Astrocyte (in vitro differentiated cells and primary cell): ENCODE results near the gene MYO16. TPM values are rescaled to one million over a fixed set of nuclear protein-coding genes. Genes with fewer than 3 reads are reported as not detected.

Source experiments
- DNase-seq: peaks from one replicate; pipeline ENCODE4 v3.0.0-alpha.2; 2010; ENCODE audit warnings: low read depth
- FAIRE-seq: peaks from 2 replicates; lab custom pipeline; 2011; peaks lifted over from hg19 to GRCh38; lab: Jason Lieb, UNC
- H2AFZ ChIP-seq: 2 replicates; pipeline ENCODE4 v1.6.0; 2012; ENCODE audit warnings: low read depth, low read length, inconsistent platforms
- H3K27ac ChIP-seq: 2 replicates; pipeline ENCODE4 v1.5.1; 2011; ENCODE audit warnings: low read depth, low read length, inconsistent platforms
- H3K27me3 ChIP-seq: 2 replicates; pipeline ENCODE4 v1.6.0; 2011; ENCODE audit warnings: low read length, inconsistent platforms; ENCODE audit not compliant: insufficient read depth
- H3K36me3 ChIP-seq: 2 replicates; pipeline ENCODE4 v1.5.1; 2011; ENCODE audit warnings: low read length, inconsistent platforms; ENCODE audit not compliant: insufficient read depth
- H3K4me1 ChIP-seq: 2 replicates; pipeline ENCODE4 v1.5.1; 2011; ENCODE audit warnings: low read length, inconsistent platforms; ENCODE audit not compliant: insufficient read depth
- H3K4me2 ChIP-seq: 2 replicates; pipeline ENCODE4 v1.6.0; 2012; ENCODE audit warnings: low read length, inconsistent platforms
- H3K4me3 ChIP-seq: 2 replicates; pipeline ENCODE4 v1.5.1; 2011; ENCODE audit warnings: low read depth, mild to moderate bottlenecking, low read length, inconsistent platforms; ENCODE audit not compliant: insufficient read depth
- H3K79me2 ChIP-seq: 2 replicates; pipeline ENCODE4 v1.6.0; 2012; ENCODE audit warnings: mild to moderate bottlenecking, low read length, inconsistent platforms; ENCODE audit not compliant: insufficient read depth
- H3K9ac ChIP-seq: 2 replicates; pipeline ENCODE4 v1.6.0; 2012; ENCODE audit warnings: mild to moderate bottlenecking, low read length, inconsistent platforms
- H3K9me3 ChIP-seq: 2 replicates; pipeline ENCODE4 v1.5.1; 2012; ENCODE audit warnings: low read depth, mild to moderate bottlenecking, low read length, inconsistent platforms; ENCODE audit not compliant: insufficient read depth
- H4K20me1 ChIP-seq: 2 replicates; pipeline ENCODE4 v1.6.0; 2012; ENCODE audit warnings: low read length, inconsistent platforms; ENCODE audit not compliant: insufficient read depth
- H3K27ac Mint-ChIP-seq: one replicate; pipeline ENCODE4 v1.8.0; 2021; ENCODE audit warnings: mild to moderate bottlenecking, mixed read lengths; ENCODE audit not compliant: unreplicated experiment
- H3K27me3 Mint-ChIP-seq: one replicate; pipeline ENCODE4 v1.8.0; 2021; ENCODE audit warnings: low read depth, mixed read lengths; ENCODE audit not compliant: unreplicated experiment
- H3K36me3 Mint-ChIP-seq: one replicate; pipeline ENCODE4 v1.8.0; 2021; ENCODE audit warnings: low read depth, mixed read lengths; ENCODE audit not compliant: unreplicated experiment
- H3K4me1 Mint-ChIP-seq: one replicate; pipeline ENCODE4 v1.8.0; 2021; ENCODE audit warnings: low read depth, mixed read lengths; ENCODE audit not compliant: unreplicated experiment
- H3K4me3 Mint-ChIP-seq: one replicate; pipeline ENCODE4 v1.8.0; 2021; ENCODE audit warnings: mild to moderate bottlenecking, moderate library complexity, mixed read lengths; ENCODE audit not compliant: unreplicated experiment
- H3K9me3 Mint-ChIP-seq: one replicate; pipeline ENCODE4 v1.8.0; 2021; ENCODE audit warnings: mild to moderate bottlenecking, mixed read lengths; ENCODE audit not compliant: unreplicated experiment
- CTCF ChIP-seq: IDR thresholded peaks from 2 replicates; pipeline ENCODE4 v1.5.1; 2011; ENCODE audit warnings: low read depth, mild to moderate bottlenecking, inconsistent platforms, low read length, moderate library complexity; ENCODE audit not compliant: insufficient read depth
- EZH2 ChIP-seq: IDR thresholded peaks from 2 replicates; pipeline ENCODE4 v1.6.1; 2012; ENCODE audit warnings: mild to moderate bottlenecking, low read length, inconsistent platforms; ENCODE audit not compliant: insufficient read depth
- total RNA-seq: library from RNA; stranded (reverse); gene quantifications from 2 replicates; pipeline ENCODE4 v1.2.1, GENCODE V29; 2021

MYO16 gene
- total RNA-seq, 1 donor from 2014 or later = 0.14 TPM

- Mint-ChIP-seq H3K27me3 (peaks cover 2% of the 10 kb centered on the region), H3K9me3 (no peaks in the 10 kb centered on the region), H3K4me3 (no peak overlapping the region), H3K36me3 (no peaks in the 10 kb centered on the region), H3K27ac (no peak overlapping the region), H3K4me1 (peaks cover 5% of the 10 kb centered on the region)
- Histone ChIP-seq H3K79me2 (no peaks in the 10 kb centered on the region), H3K9ac (no peak overlapping the region), H3K27me3 (no peaks in the 10 kb centered on the region), H3K9me3 (no peaks in the 10 kb centered on the region), H2AFZ (no peak overlapping the region), H3K4me2 (no peak overlapping the region), H3K27ac (no peak overlapping the region), H3K36me3 (no peaks in the 10 kb centered on the region), H4K20me1 (no peaks in the 10 kb centered on the region), H3K4me3 (no peak overlapping the region), H3K4me1 (no peaks in the 10 kb centered on the region)
- FAIRE-seq = no peak
- DNase-seq = no peak
- TF ChIP-seq CTCF = no peak
- no peak for TF ChIP-seq EZH2
These were observed 221.3 kb downstream of the MYO16 start for GRCh38 chr13:108850691-108851090.

GRCh38 chr13:108851660-108852059 is 222.2 kb downstream of the MYO16 start:
- Histone ChIP-seq H3K27me3 (no peaks in the 10 kb centered on the region), H3K36me3 (no peaks in the 10 kb centered on the region), H3K4me1 (no peaks in the 10 kb centered on the region), H3K9me3 (no peaks in the 10 kb centered on the region), H3K9ac (no peak overlapping the region), H3K79me2 (no peaks in the 10 kb centered on the region), H3K27ac (no peak overlapping the region), H2AFZ (no peak overlapping the region), H3K4me3 (no peak overlapping the region), H3K4me2 (no peak overlapping the region), H4K20me1 (no peaks in the 10 kb centered on the region)
- peaks cover 2% of the 10 kb centered on the region for H3K27me3 Mint-ChIP-seq
- H3K4me1 Mint-ChIP-seq = peaks cover 5% of the 10 kb centered on the region
- no peak overlapping the region for H3K4me3 Mint-ChIP-seq
- H3K9me3 Mint-ChIP-seq = no peaks in the 10 kb centered on the region
- DNase-seq (no peak), FAIRE-seq (no peak)
- H3K36me3 Mint-ChIP-seq = no peaks in the 10 kb centered on the region
- H3K27ac Mint-ChIP-seq = no peak overlapping the region
- TF ChIP-seq EZH2 = no peak
- no peak for TF ChIP-seq CTCF

- no peak overlapping the region for H3K4me3 Mint-ChIP-seq
- no peak overlapping the region for H3K4me3 ChIP-seq
- no peaks in the 10 kb centered on the region for H3K9me3 Mint-ChIP-seq
- no peak overlapping the region for H3K27ac ChIP-seq
- H3K36me3 ChIP-seq = no peaks in the 10 kb centered on the region
- no peaks in the 10 kb centered on the region for H3K36me3 Mint-ChIP-seq
- TF ChIP-seq CTCF = no peak
- TF ChIP-seq EZH2 = no peak
- H3K4me1 Mint-ChIP-seq = peaks cover 5% of the 10 kb centered on the region
- H3K9ac ChIP-seq = no peak overlapping the region
- H2AFZ ChIP-seq = no peak overlapping the region
- H3K27me3 ChIP-seq = no peaks in the 10 kb centered on the region
- DNase-seq = no peak
- H3K9me3 ChIP-seq = no peaks in the 10 kb centered on the region
- H4K20me1 ChIP-seq = no peaks in the 10 kb centered on the region
- H3K27me3 Mint-ChIP-seq = peaks cover 2% of the 10 kb centered on the region
- FAIRE-seq = no peak
- H3K27ac Mint-ChIP-seq = no peak overlapping the region
- H3K79me2 ChIP-seq = no peaks in the 10 kb centered on the region
- no peak overlapping the region for H3K4me2 ChIP-seq
- no peaks in the 10 kb centered on the region for H3K4me1 ChIP-seq
These were observed 223.6 kb downstream of the MYO16 start for GRCh38 chr13:108853031-108853430.
